RWPE2 (cell line): ENCODE results near the gene FOXRED1.

Source experiments
- ATAC-seq: fragments of 200-7000 bp; cut with Tn5 transposase; 3 replicates; pipeline ENCODE4 v1.9.1; 2021; ENCODE audit warnings: low read depth
- DNase-seq: peaks from one replicate; pipeline ENCODE4 v3.0.0-alpha.2; 2020; ENCODE audit warnings: low spot score
- H3K27ac ChIP-seq: fragments of 450-650 bp; 2 replicates; pipeline ENCODE4 v1.5.1; 2017; ENCODE audit warnings: mild to moderate bottlenecking; ENCODE audit not compliant: poor library complexity, severe bottlenecking
- H3K27me3 ChIP-seq: fragments of 250-450 bp; sonication (Bioruptor Pico); 2 replicates; pipeline ENCODE4 v1.5.1; 2021; ENCODE audit warnings: mild to moderate bottlenecking, moderate library complexity; ENCODE audit not compliant: insufficient read depth, poor library complexity, severe bottlenecking
- H3K36me3 ChIP-seq: fragments of 250-450 bp; sonication (Bioruptor Pico); 2 replicates; pipeline ENCODE4 v1.5.1; 2020; ENCODE audit warnings: low read depth, mild to moderate bottlenecking, moderate library complexity
- H3K4me1 ChIP-seq: fragments of 250-450 bp; sonication (Bioruptor Pico); 2 replicates; pipeline ENCODE4 v1.5.1; 2021; ENCODE audit warnings: mild to moderate bottlenecking, moderate library complexity; ENCODE audit not compliant: insufficient read depth, poor library complexity, severe bottlenecking
- H3K4me3 ChIP-seq: fragments of 250-450 bp; sonication (Bioruptor Pico); 2 replicates; pipeline ENCODE4 v1.5.1; 2021; ENCODE audit warnings: mild to moderate bottlenecking, moderate library complexity; ENCODE audit not compliant: severe bottlenecking
- H3K9me3 ChIP-seq: fragments of 250-450 bp; sonication (Bioruptor Pico); 2 replicates; pipeline ENCODE4 v1.5.1; 2021; ENCODE audit warnings: mild to moderate bottlenecking, moderate library complexity; ENCODE audit not compliant: severe bottlenecking
- CTCF ChIP-seq: fragments of 450-650 bp; IDR thresholded peaks from one replicate; pipeline ENCODE4 v1.5.1; 2017; ENCODE audit warnings: mild to moderate bottlenecking, moderate library complexity; ENCODE audit not compliant: poor library complexity, severe bottlenecking

The FOXRED1 gene

GRCh38 chr11:126226334-126227084, 42.4 kb upstream of the FOXRED1 start:
- Histone ChIP-seq H3K9me3 (no peaks in the 10 kb centered on the region), H3K4me1 (no peaks in the 10 kb centered on the region), H3K27me3 (no peaks in the 10 kb centered on the region), H3K36me3 (0 out of 2 replicates have a peak, but pooled peaks cover 5% of the 10 kb centered on the region), H3K27ac (no peak overlapping the region), H3K4me3 (no peak overlapping the region)
- ATAC-seq (no peak), DNase-seq (no peak)
- no peak for TF ChIP-seq CTCF

- Histone ChIP-seq H3K27ac (no peak overlapping the region), H3K36me3 (peaks cover 11% of the 10 kb centered on the region; the same call in 1 of the 2 replicates), H3K4me1 (no peaks in the 10 kb centered on the region), H3K9me3 (no peaks in the 10 kb centered on the region), H3K27me3 (no peaks in the 10 kb centered on the region), H3K4me3 (no peak overlapping the region)
- no peak for TF ChIP-seq CTCF
- DNase-seq (no peak), ATAC-seq (no peak)
These were observed 39.0 kb upstream of the FOXRED1 start for GRCh38 chr11:126229858-126230540.

GRCh38 chr11:126231725-126232459, 37.1 kb upstream of the FOXRED1 start:
- H3K27me3 ChIP-seq = no peaks in the 10 kb centered on the region
- no peaks in the 10 kb centered on the region for H3K4me1 ChIP-seq
- no peak for TF ChIP-seq CTCF
- ATAC-seq (no peak), DNase-seq (no peak)
- H3K36me3 ChIP-seq = peaks cover 19% of the 10 kb centered on the region; the same call in 1 of the 2 replicates
- H3K27ac ChIP-seq = no peak overlapping the region
- H3K9me3 ChIP-seq = no peaks in the 10 kb centered on the region
- no peak overlapping the region for H3K4me3 ChIP-seq

- no peaks in the 10 kb centered on the region for H3K27me3 ChIP-seq
- H3K4me1 ChIP-seq = no peaks in the 10 kb centered on the region
- H3K4me3 ChIP-seq = no peak overlapping the region
- TF ChIP-seq CTCF = no peak
- no peak for ATAC-seq
- H3K27ac ChIP-seq = no peak overlapping the region
- no peaks in the 10 kb centered on the region for H3K9me3 ChIP-seq
- DNase-seq = no peak
- H3K36me3 ChIP-seq = peaks cover 19% of the 10 kb centered on the region; the same call in 1 of the 2 replicates
These were observed 36.3 kb upstream of the FOXRED1 start for GRCh38 chr11:126232683-126233082.
